NK-92 treated with Interleukin-12 subunit alpha and Interleukin-12 subunit beta, amount 100 ng/mL, for 24 hours (cell line): ENCODE results near the gene SCRN3.
"Not testable (repeated sequence)": the region's sequence is repeated elsewhere in the genome, so short reads cannot be mapped to it uniquely, and the experiment has no call there.

Experiments
- DNase-seq: peaks from one replicate; lab custom pipeline; 2025; lab: John Stamatoyannopoulos, UW

Gene SCRN3

DNA sequence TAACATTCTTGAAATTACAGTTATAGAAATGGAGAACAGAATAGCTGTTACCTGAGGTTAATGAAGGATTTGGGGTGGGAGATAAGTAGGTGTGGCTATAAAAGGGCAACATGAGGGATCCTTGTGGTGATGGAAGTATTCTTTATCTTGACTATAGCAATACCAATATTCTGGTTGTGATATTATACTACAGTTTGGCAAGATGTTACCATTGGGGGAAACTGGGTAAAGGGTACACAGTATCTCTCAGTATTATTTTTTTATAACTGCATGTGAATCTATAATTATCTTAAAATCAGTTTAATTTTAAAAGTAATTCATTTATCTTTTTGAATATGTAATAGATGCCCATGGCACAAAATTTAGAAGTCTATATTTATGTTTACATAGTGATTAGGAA, 8.1 kb downstream of the SCRN3 start:
- DNase-seq, result no peak

DNA sequence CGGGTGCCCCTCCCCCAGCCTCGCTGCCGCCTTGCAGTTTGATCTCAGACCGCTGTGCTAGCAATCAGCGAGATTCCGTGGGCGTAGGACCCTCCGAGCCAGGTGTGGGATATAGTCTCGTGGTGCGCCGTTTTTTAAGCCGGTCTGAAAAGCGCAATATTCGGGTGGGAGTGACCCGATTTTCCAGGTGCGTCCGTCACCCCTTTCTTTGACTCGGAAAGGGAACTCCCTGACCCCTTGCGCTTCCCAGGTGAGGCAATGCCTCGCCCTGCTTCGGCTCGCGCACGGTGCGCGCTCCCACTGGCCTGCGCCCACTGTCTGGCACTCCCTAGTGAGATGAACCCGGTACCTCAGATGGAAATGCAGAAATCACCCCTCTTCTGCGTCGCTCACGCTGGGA, 14.5 kb downstream of the SCRN3 start:
- DNase-seq, result not testable (repeated sequence)

DNA sequence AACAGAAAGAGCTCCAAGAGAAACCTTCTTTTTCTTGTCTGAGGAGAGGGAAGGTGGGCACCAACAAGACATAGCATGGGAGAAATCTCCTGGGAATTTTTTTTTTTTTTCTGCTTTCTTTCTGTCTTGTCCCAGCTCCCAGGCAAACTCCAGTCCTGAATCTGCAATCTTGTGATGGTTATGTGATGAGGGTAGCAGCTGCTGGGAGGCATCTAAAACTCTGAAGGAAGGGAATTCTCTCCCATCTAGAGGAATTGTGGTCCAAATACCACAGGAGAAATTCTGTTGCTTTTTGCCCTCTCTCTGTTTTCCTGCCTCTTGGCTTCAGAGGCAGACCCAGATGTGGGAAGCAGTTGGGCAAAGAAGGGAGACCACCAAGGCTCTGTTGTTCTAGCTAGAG, 16.7 kb downstream of the SCRN3 start:
- no peak for DNase-seq

DNA sequence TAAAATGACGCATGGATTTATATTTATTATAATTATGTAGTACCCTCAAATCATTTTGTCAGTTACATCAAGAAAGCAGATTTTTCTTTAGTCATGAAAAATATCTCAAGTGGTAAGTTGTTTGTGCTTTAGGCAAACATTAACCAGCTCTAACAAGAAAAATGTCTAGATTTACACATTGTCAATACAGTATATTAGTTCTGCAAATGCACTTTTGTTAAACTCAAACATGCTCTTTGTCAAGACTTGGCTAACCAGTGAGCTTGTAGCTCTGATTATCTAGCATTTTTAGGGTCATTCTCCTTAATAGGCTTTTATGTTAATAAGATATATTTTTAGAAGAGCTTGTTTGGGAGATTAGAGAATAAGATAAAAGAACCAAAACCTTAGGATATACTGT, 32.7 kb downstream of the SCRN3 start:
- DNase-seq, result no peak

DNA sequence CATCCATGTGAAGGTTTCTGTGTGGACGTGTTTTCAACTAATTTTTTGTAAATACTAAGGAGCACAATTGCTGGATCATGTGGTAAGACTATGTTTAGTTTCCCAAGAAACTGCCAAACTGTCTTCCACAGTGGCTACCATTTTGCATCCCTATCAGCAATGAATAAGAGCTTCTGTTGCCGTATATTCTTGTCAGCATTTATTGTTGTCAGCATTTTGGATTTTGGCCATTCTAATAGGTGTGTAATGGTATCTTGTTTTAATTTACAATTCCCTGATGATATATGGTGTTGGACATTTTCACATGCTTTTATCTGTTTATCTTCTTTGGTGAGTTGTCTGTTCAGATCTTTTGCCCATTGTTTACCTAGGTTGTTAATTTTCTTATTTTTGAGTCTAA, 34.5 kb downstream of the SCRN3 start:
- no peak for DNase-seq

DNA sequence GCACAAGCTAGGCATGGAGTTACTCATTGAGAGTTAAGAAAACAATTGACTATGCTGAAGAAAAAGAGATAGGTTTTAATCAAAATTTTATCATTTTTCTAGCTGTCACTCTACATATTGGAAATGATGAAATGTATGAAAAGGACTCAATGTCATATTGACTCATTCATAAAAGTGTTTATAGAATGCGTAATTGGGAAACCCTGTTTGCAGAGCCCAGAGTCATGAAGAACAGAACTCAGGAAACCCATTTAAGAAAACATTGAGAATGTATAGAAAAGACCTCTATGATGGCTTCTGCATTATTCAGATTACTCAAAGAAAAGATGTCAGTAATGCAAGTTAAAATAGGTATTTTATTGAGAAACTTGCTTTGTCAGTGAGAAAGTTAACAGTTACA, 36.4 kb downstream of the SCRN3 start:
- no peak for DNase-seq

DNA sequence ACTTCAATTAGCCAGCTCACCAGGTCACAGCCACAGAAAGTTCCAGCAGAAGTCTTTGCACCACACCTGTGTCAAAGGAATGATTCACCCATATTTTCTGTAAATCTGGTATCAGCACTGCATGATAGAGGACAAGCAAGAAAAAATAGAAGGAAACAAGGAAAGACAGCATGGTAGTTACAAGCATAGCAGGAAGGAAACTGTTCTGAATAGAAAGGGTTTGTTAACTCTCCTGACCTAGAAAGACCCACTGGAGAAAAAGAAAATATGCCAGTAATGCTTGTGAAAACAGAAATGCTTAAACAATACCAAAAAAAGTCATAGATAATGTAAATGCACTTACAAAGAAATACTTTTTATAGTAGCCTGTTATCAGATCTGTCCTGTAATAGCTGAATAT, 40.8 kb downstream of the SCRN3 start:
- no peak for DNase-seq

DNA sequence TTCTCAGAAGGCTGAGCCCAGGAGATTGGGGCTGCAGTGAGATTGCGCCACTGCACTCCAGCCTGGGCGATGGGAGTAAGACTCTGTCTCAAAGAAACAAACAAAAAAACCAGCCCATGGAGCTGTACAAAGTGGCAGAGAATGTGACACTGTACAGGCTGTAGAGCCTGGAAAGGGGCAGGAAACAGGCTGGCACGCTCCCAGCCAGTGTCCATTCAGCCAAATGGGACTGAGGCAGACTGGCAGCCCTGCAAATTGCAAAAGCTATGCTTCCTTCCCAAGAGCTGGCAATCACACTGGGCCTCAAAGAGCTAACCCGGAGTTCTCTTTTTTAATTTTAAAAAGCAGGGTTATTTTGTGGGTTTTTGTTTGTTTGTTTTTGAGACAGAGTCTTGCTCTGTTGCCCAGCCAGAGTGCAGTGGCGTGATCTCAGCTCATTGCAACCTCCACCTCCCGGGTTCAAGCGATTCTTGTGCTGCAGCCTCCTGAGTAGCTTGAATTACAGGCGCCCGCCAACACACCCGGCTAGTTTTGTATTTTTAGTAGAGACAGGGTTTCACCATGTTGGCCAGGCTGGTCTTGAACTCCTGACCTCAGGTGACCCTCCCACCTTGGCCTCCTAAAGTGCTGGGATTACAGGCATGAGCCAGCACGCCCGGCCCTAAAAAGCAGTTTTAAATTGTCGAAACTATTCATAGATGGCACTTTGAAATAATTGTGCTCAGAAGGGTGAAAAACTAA, 42.8 kb downstream of the SCRN3 start:
- no peak for DNase-seq

DNA sequence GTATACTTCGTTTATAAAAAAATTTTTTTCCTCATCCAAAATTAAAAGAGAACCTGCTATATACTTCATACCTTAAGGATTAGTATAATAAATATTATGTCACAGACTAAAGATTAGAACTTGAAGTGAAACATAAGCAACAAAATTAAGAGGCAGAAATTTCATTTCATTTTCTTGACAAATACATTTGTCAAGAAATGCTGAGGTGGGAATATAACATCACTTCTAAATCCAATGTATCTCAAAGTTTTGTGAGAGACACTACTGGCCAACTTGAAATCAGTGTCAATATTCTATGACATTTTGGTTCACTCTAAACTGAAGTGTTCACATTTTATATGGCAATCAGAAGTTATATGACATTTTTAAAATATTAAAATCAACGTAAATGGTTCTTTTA, 43.8 kb downstream of the SCRN3 start:
- no peak for DNase-seq

DNA sequence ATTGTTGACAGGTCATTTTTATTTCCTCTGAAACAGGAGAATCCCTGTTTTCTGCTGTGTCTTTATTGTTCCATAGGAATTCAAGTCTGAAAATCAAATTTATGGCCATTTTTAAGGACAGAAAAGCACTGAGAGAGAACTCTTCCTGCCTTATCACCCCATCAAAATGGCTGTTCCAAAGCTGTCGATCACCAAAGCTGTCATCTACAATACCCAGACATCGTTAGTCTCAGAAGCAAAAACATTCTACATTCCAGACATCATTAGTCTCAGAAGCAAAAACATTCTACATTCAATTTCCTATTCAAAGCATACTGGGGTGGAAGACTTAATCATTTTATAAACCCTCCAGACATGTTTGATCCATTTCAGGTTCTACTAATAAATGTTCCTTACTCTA, 44.4 kb downstream of the SCRN3 start:
- no peak for DNase-seq

DNA sequence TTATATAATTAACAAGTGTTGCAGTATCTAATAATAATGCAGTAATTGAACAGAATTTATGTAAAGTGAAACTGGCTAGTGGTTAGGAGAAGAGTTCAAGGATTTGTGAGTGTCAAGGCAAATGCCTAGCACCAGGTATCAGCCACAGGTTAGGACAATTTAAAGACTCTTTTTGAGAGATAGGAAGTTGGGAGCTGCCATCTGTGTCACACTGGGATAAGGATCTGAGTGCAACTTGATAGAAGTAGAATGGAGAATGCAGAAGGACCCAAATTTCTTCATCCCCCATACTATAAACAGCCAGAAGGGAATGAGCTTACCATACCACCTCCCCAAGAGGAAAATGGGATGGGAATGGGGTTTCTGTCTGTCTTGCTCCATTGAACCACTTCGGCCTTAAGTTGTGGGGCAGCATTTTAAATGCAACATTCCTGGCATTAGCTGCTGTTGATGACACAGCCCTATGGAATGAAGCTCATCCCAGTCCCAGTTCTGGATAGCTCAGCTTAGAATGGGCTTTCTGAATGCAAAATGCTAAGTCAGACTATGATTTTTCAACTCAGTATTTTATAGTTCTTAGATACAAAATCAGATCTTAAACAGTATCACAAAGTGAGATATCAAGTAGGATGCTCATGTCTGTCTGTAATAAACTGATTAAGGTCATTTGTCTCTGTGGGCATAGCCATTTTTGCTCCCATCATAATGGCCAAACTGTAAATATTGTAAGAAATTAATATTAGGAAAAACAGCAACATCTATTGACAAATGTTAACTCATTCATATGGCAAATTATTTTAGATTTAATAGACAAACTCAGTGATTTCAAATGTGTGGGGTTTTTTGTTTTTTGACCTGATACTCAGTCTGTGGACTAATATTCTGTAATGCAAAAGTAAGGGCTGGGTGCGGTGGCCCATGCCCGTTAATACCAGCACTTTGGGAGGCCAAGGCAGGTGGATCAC, 47.3 kb downstream of the SCRN3 start:
- DNase-seq, result no peak

DNA sequence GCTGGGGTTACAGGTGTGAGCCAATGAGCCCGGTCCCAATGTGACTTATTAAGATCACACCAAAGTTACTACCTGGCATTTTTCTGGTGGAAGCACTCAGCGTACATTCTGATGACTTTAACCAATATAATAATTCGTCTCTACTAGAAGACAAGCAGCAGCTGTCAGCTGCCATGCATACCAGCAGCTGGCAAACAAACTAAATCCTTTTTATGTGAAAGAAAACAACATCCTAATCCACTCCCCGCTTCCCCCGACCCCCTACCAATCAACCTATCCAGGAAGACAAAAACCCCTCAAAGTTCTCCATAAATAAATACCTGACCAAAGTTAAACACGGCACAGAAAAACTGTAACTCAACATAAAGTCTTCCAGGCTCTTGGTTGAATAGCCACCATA, 49.2 kb downstream of the SCRN3 start:
- DNase-seq, result no peak

DNA sequence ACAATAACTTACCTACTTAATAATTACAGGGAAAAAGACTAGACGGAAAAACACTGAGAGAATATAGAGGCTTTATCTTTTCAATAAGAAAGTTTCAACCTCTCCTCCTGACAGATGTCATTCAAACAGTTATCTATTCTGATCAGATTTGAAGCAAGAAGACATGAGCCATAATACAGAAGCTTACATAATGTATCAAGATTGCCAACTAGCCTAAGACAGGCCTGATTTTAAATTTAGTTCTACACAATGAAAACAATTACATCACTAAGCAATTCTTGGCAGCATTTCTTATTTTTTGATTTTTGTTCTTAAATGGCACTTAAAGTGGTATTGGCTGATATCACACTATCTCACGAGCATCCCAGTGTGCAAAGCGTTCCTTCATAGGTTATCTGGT, 49.7 kb downstream of the SCRN3 start:
- DNase-seq, result no peak

DNA sequence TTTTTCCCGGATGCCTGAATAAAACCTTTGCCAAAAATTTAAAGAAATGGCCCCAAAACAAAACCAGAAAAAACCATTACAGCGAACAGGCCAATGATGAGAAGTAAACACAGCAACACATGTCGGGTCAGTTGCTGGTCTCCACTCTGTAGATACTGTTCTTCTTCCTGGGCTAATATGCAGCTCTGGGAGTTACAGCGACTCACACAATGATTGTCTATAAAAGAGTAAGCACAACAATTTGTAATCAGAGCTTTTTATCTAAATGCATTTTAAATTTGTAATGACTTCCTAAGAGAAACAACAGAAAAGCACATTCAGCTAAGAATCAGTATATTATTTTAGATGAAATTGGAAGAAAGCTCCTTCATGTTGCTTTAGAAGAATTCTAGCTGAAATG, 51.0 kb downstream of the SCRN3 start:
- DNase-seq, result no peak

DNA sequence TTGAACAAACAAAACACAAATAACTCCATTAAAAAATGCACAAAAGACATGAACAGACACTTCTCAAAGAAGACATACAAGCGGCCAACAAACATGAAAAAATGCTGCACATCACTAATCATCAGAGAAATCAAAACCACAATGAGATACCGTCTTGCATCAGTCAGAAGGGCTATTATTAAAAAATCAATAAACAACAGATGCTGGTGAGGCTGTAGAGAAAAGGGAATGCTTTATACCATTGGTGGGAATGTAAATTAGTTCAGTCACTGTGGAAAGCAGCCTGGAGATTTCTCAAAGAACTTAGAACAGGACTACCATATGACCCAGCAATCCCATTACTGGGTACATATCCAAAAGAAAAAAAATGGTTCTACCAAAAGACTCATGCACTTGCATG, 53.5 kb downstream of the SCRN3 start:
- no peak for DNase-seq

DNA sequence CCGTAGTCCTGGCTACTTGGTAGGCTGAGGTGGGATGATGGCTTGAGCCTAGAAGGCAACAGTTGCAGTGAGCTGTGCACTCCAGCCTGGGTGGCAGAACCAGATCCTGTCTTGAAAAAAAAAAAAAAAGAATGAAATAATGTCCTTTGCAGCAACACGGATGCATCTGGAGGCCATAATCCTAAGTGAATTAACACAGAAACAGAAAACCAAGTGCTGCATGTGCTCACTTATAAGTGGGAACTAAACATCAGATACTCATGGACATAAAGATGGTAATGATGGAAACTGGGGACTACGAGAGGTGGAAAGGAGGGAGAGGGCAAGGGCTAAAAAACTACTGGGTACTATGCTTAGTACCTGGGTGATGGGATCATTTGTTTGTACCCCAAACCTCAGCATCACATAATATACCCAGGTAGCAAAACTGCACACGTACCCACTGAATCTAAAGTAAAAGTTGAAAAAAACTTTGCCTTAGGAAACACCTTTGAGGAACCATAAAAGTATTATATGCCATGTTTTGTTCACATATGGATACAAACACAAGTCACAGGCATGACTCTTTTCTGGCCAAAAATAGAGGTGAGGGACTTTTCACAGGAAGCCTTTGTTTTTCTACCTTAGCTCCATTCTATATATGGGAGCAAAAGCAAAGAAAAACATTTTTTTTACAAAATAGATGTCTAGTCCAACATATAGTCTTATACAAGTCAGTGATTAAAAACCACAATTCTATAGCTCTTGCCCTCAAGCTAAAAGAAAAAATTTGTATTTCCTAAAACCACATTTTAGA, 54.7 kb downstream of the SCRN3 start:
- DNase-seq, result no peak

DNA sequence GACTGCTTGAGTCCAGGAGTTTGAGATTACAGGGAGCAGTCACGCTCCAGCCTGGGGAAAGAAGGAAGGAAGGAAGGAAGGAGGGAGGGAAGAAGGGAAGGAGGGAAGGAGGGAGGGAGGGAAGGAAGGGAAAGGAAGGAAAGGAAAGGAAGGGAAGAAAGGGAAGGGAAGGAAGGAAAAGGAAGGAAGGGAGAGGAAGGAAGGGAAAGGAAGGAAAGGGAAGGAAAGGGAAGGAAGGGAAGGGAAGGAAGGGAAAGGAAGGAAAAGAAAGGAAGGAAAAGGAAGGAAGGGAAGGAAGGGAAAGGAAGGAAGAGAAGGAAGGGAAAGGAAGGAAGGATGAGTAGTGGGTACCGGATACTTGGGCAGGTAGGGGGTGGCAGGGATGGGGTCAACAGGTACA, 59.0 kb downstream of the SCRN3 start:
- no peak for DNase-seq

DNA sequence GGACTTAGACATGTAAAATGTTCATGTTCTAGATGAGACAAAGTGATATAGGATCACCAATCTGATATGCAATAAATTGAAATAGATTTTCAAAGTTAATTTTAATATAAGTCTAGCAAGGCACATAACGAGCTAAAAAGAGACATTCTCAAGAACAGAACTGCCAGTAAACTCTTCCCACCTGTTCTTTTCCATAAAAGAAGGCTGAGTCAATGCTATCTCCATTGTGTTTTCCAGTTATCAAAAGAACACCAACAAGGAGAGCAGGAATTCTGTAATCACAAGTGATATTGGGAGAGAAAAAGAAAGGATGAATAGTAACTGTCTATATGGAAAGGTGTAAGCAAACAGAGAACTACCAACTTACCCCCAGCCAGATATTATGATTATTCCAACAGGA, 65.7 kb downstream of the SCRN3 start:
- no peak for DNase-seq

DNA sequence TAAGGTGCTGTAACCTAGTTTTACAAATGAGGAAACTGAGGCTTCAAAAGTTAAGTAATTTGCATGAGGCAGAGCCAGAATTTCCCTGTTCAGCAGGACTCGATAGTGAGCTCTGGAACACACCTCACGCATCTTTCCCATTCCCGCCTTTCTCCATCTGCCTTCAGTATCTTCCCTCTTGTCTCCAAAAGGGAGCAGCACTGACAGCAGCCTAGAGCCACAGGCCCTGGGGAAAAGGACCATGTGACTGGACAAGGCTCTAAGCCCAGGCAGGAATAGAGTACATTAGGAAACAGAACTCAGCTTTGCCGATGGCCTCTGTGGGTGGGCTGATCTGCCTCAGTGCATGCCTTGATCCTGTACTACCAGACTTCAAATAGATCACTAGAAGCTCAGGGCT, 69.8 kb downstream of the SCRN3 start:
- DNase-seq, result no peak

DNA sequence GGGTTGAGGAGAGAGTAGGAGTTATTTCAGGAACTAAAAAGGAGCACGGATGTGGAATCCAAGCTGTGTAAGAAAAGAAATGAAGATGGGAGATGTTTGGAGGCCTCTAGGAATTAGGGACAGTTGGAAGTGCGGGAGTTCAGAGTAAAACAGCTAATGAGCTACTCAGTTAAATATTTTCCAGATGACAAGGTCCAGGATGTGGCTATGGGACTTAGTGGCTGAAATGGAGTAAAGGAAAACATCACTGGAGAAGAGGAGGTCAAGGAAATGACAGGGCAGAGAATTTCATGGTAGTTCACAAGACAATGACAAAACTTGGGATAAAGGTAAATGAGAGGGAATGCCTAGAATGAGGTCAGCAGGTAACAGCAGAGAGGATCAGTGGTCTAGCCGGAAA, 78.3 kb downstream of the SCRN3 start:
- DNase-seq, result no peak

DNA sequence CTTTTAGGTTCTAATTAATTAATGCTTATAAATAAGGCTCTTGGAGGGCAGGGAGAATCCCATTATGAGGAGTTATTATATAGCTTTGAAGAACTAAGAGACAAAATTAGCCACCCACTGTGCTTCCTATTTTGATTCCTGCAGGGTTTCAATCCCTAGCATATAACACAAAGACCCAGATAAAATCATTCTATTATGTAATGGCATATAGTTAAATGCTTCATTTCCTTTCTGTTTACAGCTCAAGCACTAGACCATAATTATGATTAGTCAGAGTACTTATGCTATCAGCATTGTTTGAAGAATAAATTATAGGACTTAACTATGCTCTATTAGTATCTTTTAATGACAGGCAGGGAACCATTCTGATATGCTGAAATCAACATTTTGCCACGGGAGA, 82.2 kb downstream of the SCRN3 start:
- DNase-seq, result no peak
